ENCODE results near the gene PITX3.

The PITX3 gene

DNA sequence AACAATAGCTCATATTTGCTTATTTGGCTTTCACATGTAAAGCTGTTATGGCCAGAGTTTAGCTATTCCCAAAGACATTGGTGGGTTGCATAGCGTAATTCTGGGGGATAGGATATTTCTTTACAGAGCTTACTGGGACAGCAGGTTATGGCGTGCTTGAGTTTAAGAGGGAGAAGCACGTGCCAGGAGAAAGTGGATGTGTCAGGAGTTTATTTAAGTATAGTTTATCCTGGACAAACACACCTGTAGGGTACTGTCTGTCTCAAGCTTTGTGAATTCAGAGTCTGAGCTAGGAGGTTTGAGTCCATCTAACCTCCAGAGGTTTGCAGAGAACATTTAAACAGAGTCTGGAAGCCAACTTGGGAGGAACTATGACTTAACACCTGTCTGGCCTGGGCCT is 25.4 kb upstream of the PITX3 start:
- DNase-seq = no peak
- in situ Hi-C loops (cut with HindIII; ENCODE audit: low pct_ligation_motif_present, low sequenced_read_pairs) = no loop called here
- H3K27me3 ChIP-seq (replicated peaks) = no peaks in the 10 kb centered on the region
- no peak overlapping the region for H3K4me3 ChIP-seq (ENCODE audit: low read depth, low read length)
- no peak overlapping the region for H3K27ac ChIP-seq
- H3K36me3 ChIP-seq (replicated peaks) = peaks cover 16% of the 10 kb centered on the region
- TF ChIP-seq, protein P1, sequence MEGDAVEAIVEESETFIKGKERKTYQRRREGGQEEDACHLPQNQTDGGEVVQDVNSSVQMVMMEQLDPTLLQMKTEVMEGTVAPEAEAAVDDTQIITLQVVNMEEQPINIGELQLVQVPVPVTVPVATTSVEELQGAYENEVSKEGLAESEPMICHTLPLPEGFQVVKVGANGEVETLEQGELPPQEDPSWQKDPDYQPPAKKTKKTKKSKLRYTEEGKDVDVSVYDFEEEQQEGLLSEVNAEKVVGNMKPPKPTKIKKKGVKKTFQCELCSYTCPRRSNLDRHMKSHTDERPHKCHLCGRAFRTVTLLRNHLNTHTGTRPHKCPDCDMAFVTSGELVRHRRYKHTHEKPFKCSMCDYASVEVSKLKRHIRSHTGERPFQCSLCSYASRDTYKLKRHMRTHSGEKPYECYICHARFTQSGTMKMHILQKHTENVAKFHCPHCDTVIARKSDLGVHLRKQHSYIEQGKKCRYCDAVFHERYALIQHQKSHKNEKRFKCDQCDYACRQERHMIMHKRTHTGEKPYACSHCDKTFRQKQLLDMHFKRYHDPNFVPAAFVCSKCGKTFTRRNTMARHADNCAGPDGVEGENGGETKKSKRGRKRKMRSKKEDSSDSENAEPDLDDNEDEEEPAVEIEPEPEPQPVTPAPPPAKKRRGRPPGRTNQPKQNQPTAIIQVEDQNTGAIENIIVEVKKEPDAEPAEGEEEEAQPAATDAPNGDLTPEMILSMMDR (IDR thresholded peaks at IDR 0.05; ENCODE audit: low read depth, low read length, missing control alignments) = no peak

DNA sequence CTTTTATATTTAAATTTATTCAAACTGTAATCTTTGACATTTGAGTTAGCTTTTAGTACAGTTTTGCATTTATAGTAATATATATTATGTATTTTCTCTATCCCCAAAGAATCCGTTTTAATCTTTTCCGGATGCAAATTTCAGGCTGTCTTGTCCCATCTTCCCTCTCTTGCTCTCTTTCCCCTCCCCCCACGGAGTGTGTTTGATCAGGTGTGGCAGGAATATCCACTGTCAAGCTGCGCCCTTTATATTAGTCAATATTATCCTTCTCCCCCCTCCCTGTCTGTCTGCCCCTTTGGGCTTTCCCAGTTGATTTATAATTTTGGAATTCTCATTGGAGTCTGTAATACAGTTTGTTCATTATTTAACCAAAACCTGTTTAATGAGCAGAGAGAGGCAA is 23.1 kb upstream of the PITX3 start:
- TF ChIP-seq, protein P1 (IDR thresholded peaks at IDR 0.05; ENCODE audit: low read depth, low read length, missing control alignments) = no peak
- in situ Hi-C loops (cut with HindIII; ENCODE audit: low pct_ligation_motif_present, low sequenced_read_pairs) = no loop called here
- Histone ChIP-seq H3K27ac (no peak overlapping the region), H3K36me3 (replicated peaks) (peaks cover 25% of the 10 kb centered on the region), H3K4me3 (ENCODE audit: low read depth, low read length) (no peak overlapping the region), H3K27me3 (replicated peaks) (no peaks in the 10 kb centered on the region)
- DNase-seq = no peak

DNA sequence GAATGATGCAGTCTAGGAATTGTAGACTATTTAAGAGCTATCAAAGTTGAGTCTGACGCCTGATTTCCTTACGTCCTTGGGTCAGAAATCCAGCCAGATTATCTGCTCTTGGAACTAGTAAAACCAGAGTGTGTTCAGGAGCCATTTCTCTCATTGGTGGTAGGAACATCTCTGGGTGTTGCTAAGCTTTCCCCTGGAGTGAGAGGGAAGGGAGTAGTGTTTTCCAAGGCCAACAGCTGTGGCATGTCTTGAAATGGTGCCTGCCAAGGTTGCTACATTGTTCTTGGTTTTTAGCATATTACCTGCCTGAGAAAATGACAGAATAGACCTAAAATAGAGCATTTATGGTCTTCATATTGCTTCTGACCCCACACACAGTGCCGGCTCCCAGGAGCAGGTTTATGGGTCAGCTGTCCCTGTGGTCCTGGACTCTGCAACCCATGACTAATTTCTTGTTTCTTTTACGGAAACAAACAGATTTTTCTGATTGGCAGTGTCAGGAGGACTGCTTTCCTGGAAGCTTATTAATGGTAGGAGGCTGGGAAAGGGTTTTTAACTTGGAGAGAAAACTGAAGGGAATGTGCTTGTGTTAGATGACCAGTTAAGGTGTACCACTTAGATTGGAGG is 21.5 kb upstream of the PITX3 start:
- no peak for DNase-seq
- H3K36me3 ChIP-seq (replicated peaks) = peaks cover 25% of the 10 kb centered on the region
- TF ChIP-seq, protein P1 (IDR thresholded peaks at IDR 0.05; ENCODE audit: low read depth, low read length, missing control alignments) = no peak

GRCh38 chr10:102261842-102262241 is 20.5 kb upstream of the PITX3 start:
- Histone ChIP-seq H3K27ac (no peak overlapping the region), H3K4me3 (ENCODE audit: low read depth, low read length) (no peak overlapping the region), H3K27me3 (replicated peaks) (no peaks in the 10 kb centered on the region), H3K36me3 (replicated peaks) (peaks cover 22% of the 10 kb centered on the region)
- TF ChIP-seq, protein P1 (IDR thresholded peaks at IDR 0.05; ENCODE audit: low read depth, low read length, missing control alignments) = no peak
- in situ Hi-C loops (cut with HindIII; ENCODE audit: low pct_ligation_motif_present, low sequenced_read_pairs) = no loop called here
- no peak for DNase-seq

More for the DNA sequence above, 21.5 kb upstream of the PITX3 start:
- in situ Hi-C loops (cut with HindIII; ENCODE audit: low pct_ligation_motif_present, low sequenced_read_pairs) = no loop called here
- H3K27ac ChIP-seq = no peak overlapping the region
- no peak overlapping the region for H3K4me3 ChIP-seq (ENCODE audit: low read depth, low read length)
- H3K27me3 ChIP-seq (replicated peaks) = no peaks in the 10 kb centered on the region

DNA sequence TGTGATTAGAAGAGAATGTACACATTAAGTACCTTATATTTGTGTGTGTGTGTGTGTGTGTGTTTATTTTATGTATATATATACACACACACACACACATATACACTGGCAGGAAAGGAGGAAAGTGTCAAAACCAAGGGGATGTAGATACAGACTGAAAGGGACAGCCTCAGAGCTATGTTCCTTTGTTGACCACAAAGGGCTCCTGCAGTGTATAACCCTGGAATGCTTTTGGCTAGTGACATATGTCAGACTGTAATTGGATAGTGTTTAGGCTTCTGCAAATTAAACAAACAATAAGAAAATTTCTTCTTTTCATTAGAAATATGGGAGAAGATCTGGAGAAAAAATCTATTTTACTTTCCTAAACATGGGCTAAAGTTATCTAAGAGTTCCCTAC is 19.9 kb upstream of the PITX3 start:
- in situ Hi-C loops (cut with HindIII; ENCODE audit: low pct_ligation_motif_present, low sequenced_read_pairs) = no loop called here
- no peak overlapping the region for H3K27ac ChIP-seq
- H3K4me3 ChIP-seq (ENCODE audit: low read depth, low read length) = no peak overlapping the region
- H3K27me3 ChIP-seq (replicated peaks) = no peaks in the 10 kb centered on the region
- TF ChIP-seq, protein P1 (IDR thresholded peaks at IDR 0.05; ENCODE audit: low read depth, low read length, missing control alignments) = no peak
- peaks cover 22% of the 10 kb centered on the region for H3K36me3 ChIP-seq (replicated peaks)
- no peak for DNase-seq

- Histone ChIP-seq H3K27me3 (replicated peaks) (no peaks in the 10 kb centered on the region), H3K4me3 (ENCODE audit: low read depth, low read length) (no peak overlapping the region), H3K36me3 (replicated peaks) (peaks cover 3% of the 10 kb centered on the region), H3K27ac (no peak overlapping the region)
- in situ Hi-C loops (cut with HindIII; ENCODE audit: low pct_ligation_motif_present, low sequenced_read_pairs) = no loop called here
- TF ChIP-seq, protein P1 (IDR thresholded peaks at IDR 0.05; ENCODE audit: low read depth, low read length, missing control alignments) = no peak
- DNase-seq = no peak
These were observed 14.1 kb upstream of the PITX3 start for GRCh38 chr10:102255404-102255803.

Data from brain microvascular endothelial cell (primary cell).